Neural progenitor cell (in vitro differentiated cells): ENCODE measurements around the gene CCDC106. TPM values are rescaled to one million over a fixed set of nuclear protein-coding genes. Genes with fewer than 3 reads are reported as not detected.

Experiments used
- DNase-seq: peaks from one replicate; pipeline ENCODE4 v3.0.0-alpha.2; 2016; ENCODE audit warnings: low spot score
- H2AFZ ChIP-seq: fragments of 200-600 bp; sonication (generic); replicated peaks from 2 replicates; pipeline ENCODE4 v1.6.1; 2016; ENCODE audit warnings: antibody characterized with exemption
- H3F3A ChIP-seq: fragments of 200-600 bp; sonication (generic); 2 replicates; pipeline ENCODE4 v1.6.1; 2016; ENCODE audit warnings: antibody characterized with exemption, low read depth
- H3K27ac ChIP-seq: fragments of 200-600 bp; sonication (generic); 2 replicates; pipeline ENCODE4 v1.5.1; 2016; ENCODE audit warnings: mild to moderate bottlenecking
- H3K27me3 ChIP-seq: fragments of 200-600 bp; sonication (generic); 2 replicates; pipeline ENCODE4 v1.6.1; 2016; ENCODE audit warnings: mild to moderate bottlenecking, moderate library complexity
- H3K36me3 ChIP-seq: fragments of 200-600 bp; sonication (generic); 2 replicates; pipeline ENCODE4 v1.5.1; 2016
- H3K4me1 ChIP-seq: fragments of 200-600 bp; sonication (generic); 2 replicates; pipeline ENCODE4 v1.6.1; 2016; ENCODE audit warnings: mixed run types
- H3K4me2 ChIP-seq: fragments of 200-600 bp; sonication (generic); 2 replicates; pipeline ENCODE4 v1.6.1; 2016
- H3K4me3 ChIP-seq: fragments of 200-600 bp; sonication (generic); 2 replicates; pipeline ENCODE4 v1.5.1; 2016
- H3K79me2 ChIP-seq: fragments of 200-600 bp; sonication (generic); 2 replicates; pipeline ENCODE4 v1.6.1; 2016; ENCODE audit warnings: low read depth
- H3K9ac ChIP-seq: fragments of 200-600 bp; sonication (generic); 2 replicates; pipeline ENCODE4 v1.6.1; 2016
- H3K9me3 ChIP-seq: fragments of 200-600 bp; sonication (generic); 2 replicates; pipeline ENCODE4 v1.5.1; 2016; ENCODE audit warnings: low read depth
- H4K20me1 ChIP-seq: fragments of 200-600 bp; sonication (generic); 2 replicates; pipeline ENCODE4 v1.6.1; 2016; ENCODE audit warnings: low read depth
- H3K27ac Mint-ChIP-seq: 3 replicates; pipeline ENCODE4 v1.8.0; 2021; ENCODE audit warnings: mixed read lengths
- H3K27me3 Mint-ChIP-seq: 2 replicates; pipeline ENCODE4 v1.8.0; 2022; ENCODE audit warnings: low read depth, mild to moderate bottlenecking, inconsistent platforms, moderate library complexity, mixed read lengths; ENCODE audit not compliant: insufficient read depth
- H3K36me3 Mint-ChIP-seq: 3 replicates; pipeline ENCODE4 v1.8.0; 2021; ENCODE audit warnings: mixed read lengths
- H3K4me1 Mint-ChIP-seq: 3 replicates; pipeline ENCODE4 v1.8.0; 2021; ENCODE audit warnings: mixed read lengths
- H3K4me3 Mint-ChIP-seq: 3 replicates; pipeline ENCODE4 v1.8.0; 2021; ENCODE audit warnings: mild to moderate bottlenecking, moderate library complexity, mixed read lengths
- H3K9me3 Mint-ChIP-seq: 3 replicates; pipeline ENCODE4 v1.8.0; 2020; ENCODE audit warnings: mixed read lengths
- CTCF ChIP-seq: fragments of 200-600 bp; sonication (generic); IDR thresholded peaks from 2 replicates; pipeline ENCODE4 v1.5.1; 2017; ENCODE audit warnings: antibody characterized with exemption, mild to moderate bottlenecking
- EZH2 ChIP-seq: fragments of 200-600 bp; sonication (generic); IDR thresholded peaks from 2 replicates; pipeline ENCODE4 v1.6.1; 2017; ENCODE audit warnings: antibody characterized with exemption, mild to moderate bottlenecking, moderate library complexity
- EZH2phosphoT487 ChIP-seq: fragments of 200-600 bp; sonication (generic); IDR thresholded peaks from 2 replicates; pipeline ENCODE4 v1.6.1; 2017; ENCODE audit warnings: antibody characterized with exemption
- total RNA-seq: library from RNA; depleted of rRNA; stranded (reverse); fragments of >200 nt; gene quantifications from 2 replicates; pipeline ENCODE4 v1.2.3, GENCODE V29; 2015; ENCODE audit warnings: low replicate concordance

The CCDC106 gene
- total RNA-seq, 1 donor from 2014 or later = 7.6 TPM

GRCh38 chr19:55640043-55640576 lies 7.9 kb upstream of the CCDC106 start:
- H2AFZ ChIP-seq = peak overlapping the region; percentile 57
- peaks cover 92% of the 10 kb centered on the region for H3K79me2 ChIP-seq
- H3K4me1 Mint-ChIP-seq = peaks cover 47% of the 10 kb centered on the region

GRCh38 chr19:55640577-55641425 lies 7.2 kb upstream of the CCDC106 start, which contains the start of gene ZNF580:
ZNF580 (plus strand) TSS chr19:55641002; CDS start chr19:55642509, 1,507 bp downstream.
- peak; percentile 78 for DNase-seq
- Mint-ChIP-seq H3K4me1 (peaks cover 45% of the 10 kb centered on the region), H3K27ac (peak within 1 kb of the TSS; percentile 94), H3K36me3 (peaks cover 15% of the 10 kb centered on the region), H3K9me3 (no peaks in the 10 kb centered on the region), H3K27me3 (peaks cover 29% of the 10 kb centered on the region), H3K4me3 (peak within 1 kb of the TSS; percentile 92)
- Histone ChIP-seq H3K4me3 (peak within 1 kb of the TSS; percentile 80), H3K27me3 (no peaks in the 10 kb centered on the region), H3K36me3 (no peaks in the 10 kb centered on the region), H3K4me1 (peaks cover 23% of the 10 kb centered on the region), H4K20me1 (peaks cover 13% of the 10 kb centered on the region), H3K79me2 (peaks cover 92% of the 10 kb centered on the region), H3K9me3 (no peaks in the 10 kb centered on the region), H3F3A (peaks cover 44% of the 10 kb centered on the region), H3K4me2 (peak within 1 kb of the TSS; percentile 99), H2AFZ (peak within 1 kb of the TSS; percentile 57), H3K9ac (peak within 1 kb of the TSS; percentile 73), H3K27ac (peak within 1 kb of the TSS; percentile 85)
- TF ChIP-seq EZH2 = no peak
- TF ChIP-seq EZH2phosphoT487 = no peak
- no peak for TF ChIP-seq CTCF

More at GRCh38 chr19:55640043-55640576, 7.9 kb upstream of the CCDC106 start:
- peak overlapping the region; percentile 99 for H3K4me2 ChIP-seq
- peak; percentile 50 for DNase-seq
- no peaks in the 10 kb centered on the region for H3K9me3 Mint-ChIP-seq
- no peaks in the 10 kb centered on the region for H3K36me3 ChIP-seq
- peak overlapping the region; percentile 80 for H3K4me3 ChIP-seq
- H3K27ac Mint-ChIP-seq = peak overlapping the region; percentile 94
- TF ChIP-seq EZH2 = no peak
- TF ChIP-seq CTCF = peak; percentile 22
- peaks cover 39% of the 10 kb centered on the region for H3F3A ChIP-seq
- H3K4me1 ChIP-seq = peaks cover 26% of the 10 kb centered on the region
- no peaks in the 10 kb centered on the region for H3K27me3 ChIP-seq
- H3K9ac ChIP-seq = no peak overlapping the region
- H3K27ac ChIP-seq = peak overlapping the region; percentile 85
- peak overlapping the region; percentile 92 for H3K4me3 Mint-ChIP-seq
- H4K20me1 ChIP-seq = peaks cover 16% of the 10 kb centered on the region
- no peaks in the 10 kb centered on the region for H3K9me3 ChIP-seq
- H3K36me3 Mint-ChIP-seq = peaks cover 10% of the 10 kb centered on the region
- H3K27me3 Mint-ChIP-seq = peaks cover 26% of the 10 kb centered on the region

GRCh38 chr19:55641426-55642152 lies 6.4 kb upstream of the CCDC106 start:
- H3K79me2 ChIP-seq = peaks cover 89% of the 10 kb centered on the region
- H3K4me3 ChIP-seq = peak overlapping the region; percentile 80
- peak overlapping the region; percentile 90 for H3K4me3 Mint-ChIP-seq
- H3K27me3 ChIP-seq = no peaks in the 10 kb centered on the region
- no peaks in the 10 kb centered on the region for H3K9me3 Mint-ChIP-seq
- DNase-seq = peak; percentile 64
- H4K20me1 ChIP-seq = peaks cover 5% of the 10 kb centered on the region
- peaks cover 15% of the 10 kb centered on the region for H3K36me3 Mint-ChIP-seq
- H3K36me3 ChIP-seq = no peaks in the 10 kb centered on the region
- no peak for TF ChIP-seq EZH2phosphoT487
- no peak for TF ChIP-seq CTCF
- TF ChIP-seq EZH2 = no peak
- peaks cover 25% of the 10 kb centered on the region for H3K27me3 Mint-ChIP-seq
- H2AFZ ChIP-seq = peak overlapping the region; percentile 57
- peak overlapping the region; percentile 39 for H3K27ac Mint-ChIP-seq
- peaks cover 19% of the 10 kb centered on the region for H3K4me1 ChIP-seq
- peaks cover 37% of the 10 kb centered on the region for H3K4me1 Mint-ChIP-seq
- H3K27ac ChIP-seq = peak overlapping the region; percentile 85
- peak overlapping the region; percentile 99 for H3K4me2 ChIP-seq
- H3F3A ChIP-seq = peaks cover 45% of the 10 kb centered on the region
- peak overlapping the region; percentile 73 for H3K9ac ChIP-seq
- no peaks in the 10 kb centered on the region for H3K9me3 ChIP-seq
